ENCODE data around the gene ZMYND19.
"Not testable (repeated sequence)": the region's sequence is repeated elsewhere in the genome, so short reads cannot be mapped to it uniquely, and the experiment has no call there.

ZMYND19 gene

GRCh38 chr9:137590469-137591383 is at the start of gene ZMYND19:
TSS of gene ZMYND19 (minus strand) at chr9:137590512. CDS start at chr9:137590263, 249 bp downstream.
- peak; percentile 91 for DNase-seq (ENCODE audit: low spot score)

- peak; percentile 48 for DNase-seq (ENCODE audit: low spot score)
Observed at GRCh38 chr9:137639303-137640051, 49.2 kb upstream of the ZMYND19 start.

GRCh38 chr9:137638680-137639079 is 48.4 kb upstream of the ZMYND19 start:
- no peak for DNase-seq (ENCODE audit: low spot score)

- DNase-seq (ENCODE audit: low spot score): no peak
Observed at GRCh38 chr9:137634016-137634415, 43.7 kb upstream of the ZMYND19 start.

- DNase-seq (ENCODE audit: low spot score): no peak
Observed at GRCh38 chr9:137632230-137633161, 42.2 kb upstream of the ZMYND19 start.

- DNase-seq (ENCODE audit: low spot score): no peak
Observed at GRCh38 chr9:137631345-137632229, 41.3 kb upstream of the ZMYND19 start.

- DNase-seq (ENCODE audit: low spot score): no peak
Observed at GRCh38 chr9:137630679-137631078, 40.4 kb upstream of the ZMYND19 start.

GRCh38 chr9:137630126-137630525 is 39.8 kb upstream of the ZMYND19 start:
- DNase-seq (ENCODE audit: low spot score): no peak

- not testable (repeated sequence) for DNase-seq (ENCODE audit: low spot score)
Observed at GRCh38 chr9:137627406-137627805, 37.1 kb upstream of the ZMYND19 start.

GRCh38 chr9:137626464-137626863 is 36.2 kb upstream of the ZMYND19 start:
- DNase-seq (ENCODE audit: low spot score): no peak

GRCh38 chr9:137622211-137622610 is 31.9 kb upstream of the ZMYND19 start:
- not testable (repeated sequence) for DNase-seq (ENCODE audit: low spot score)

- no peak for DNase-seq (ENCODE audit: low spot score)
Observed at GRCh38 chr9:137621131-137621757, 30.9 kb upstream of the ZMYND19 start.

GRCh38 chr9:137620581-137620980 is 30.3 kb upstream of the ZMYND19 start:
- DNase-seq (ENCODE audit: low spot score): no peak

GRCh38 chr9:137620048-137620405 is 29.7 kb upstream of the ZMYND19 start:
- DNase-seq (ENCODE audit: low spot score): no peak

- peak; percentile 34 for DNase-seq (ENCODE audit: low spot score)
Observed at GRCh38 chr9:137619240-137620047, 29.1 kb upstream of the ZMYND19 start.

GRCh38 chr9:137618105-137619067 is 28.1 kb upstream of the ZMYND19 start, which contains the start of gene EHMT1:
TSS of gene EHMT1 (plus strand) at chr9:137619005. CDS start at chr9:137619029, 24 bp downstream.
- peak; percentile 92 for DNase-seq (ENCODE audit: low spot score)

- no peak for DNase-seq (ENCODE audit: low spot score)
Observed at GRCh38 chr9:137615387-137615871, 25.1 kb upstream of the ZMYND19 start.

Data from hematopoietic multipotent progenitor cell treated with erythropoietin and hydrocortisone succinate and interleukin-3 and kit ligand, for 15 days (in vitro differentiated cells).